ENCODE measurements around the gene BTG3.

DNA sequence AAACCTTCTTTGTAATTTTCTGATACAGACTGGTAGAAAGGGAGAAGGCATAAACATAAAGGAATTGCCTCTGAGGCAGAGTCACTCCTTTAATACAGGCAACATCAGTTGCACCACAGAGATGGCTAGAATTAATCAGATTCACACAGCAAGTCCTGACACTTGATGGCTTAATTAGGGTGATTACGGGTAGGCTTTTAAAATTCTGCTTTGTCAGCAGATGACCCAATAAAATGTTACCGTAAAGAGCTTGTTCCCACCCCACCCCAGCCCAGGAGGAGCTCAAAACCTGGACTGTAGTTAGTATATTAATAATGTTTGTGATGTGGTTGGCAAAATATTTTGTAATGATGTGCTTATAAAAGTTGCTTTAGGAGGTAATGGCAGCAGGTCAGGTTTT lies 9.3 kb upstream of the BTG3 start:
- TF ChIP-seq, protein P1, sequence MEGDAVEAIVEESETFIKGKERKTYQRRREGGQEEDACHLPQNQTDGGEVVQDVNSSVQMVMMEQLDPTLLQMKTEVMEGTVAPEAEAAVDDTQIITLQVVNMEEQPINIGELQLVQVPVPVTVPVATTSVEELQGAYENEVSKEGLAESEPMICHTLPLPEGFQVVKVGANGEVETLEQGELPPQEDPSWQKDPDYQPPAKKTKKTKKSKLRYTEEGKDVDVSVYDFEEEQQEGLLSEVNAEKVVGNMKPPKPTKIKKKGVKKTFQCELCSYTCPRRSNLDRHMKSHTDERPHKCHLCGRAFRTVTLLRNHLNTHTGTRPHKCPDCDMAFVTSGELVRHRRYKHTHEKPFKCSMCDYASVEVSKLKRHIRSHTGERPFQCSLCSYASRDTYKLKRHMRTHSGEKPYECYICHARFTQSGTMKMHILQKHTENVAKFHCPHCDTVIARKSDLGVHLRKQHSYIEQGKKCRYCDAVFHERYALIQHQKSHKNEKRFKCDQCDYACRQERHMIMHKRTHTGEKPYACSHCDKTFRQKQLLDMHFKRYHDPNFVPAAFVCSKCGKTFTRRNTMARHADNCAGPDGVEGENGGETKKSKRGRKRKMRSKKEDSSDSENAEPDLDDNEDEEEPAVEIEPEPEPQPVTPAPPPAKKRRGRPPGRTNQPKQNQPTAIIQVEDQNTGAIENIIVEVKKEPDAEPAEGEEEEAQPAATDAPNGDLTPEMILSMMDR (IDR thresholded peaks at IDR 0.05), result no peak
- no peak for TF ChIP-seq POLR2AphosphoS5 (IDR thresholded peaks at IDR 0.05)
- TF ChIP-seq POLR2A (IDR thresholded peaks at IDR 0.05), result no peak
